IMR-90 (cell line): ENCODE results near the gene PSRC1. TPM values are rescaled to one million over a fixed set of nuclear protein-coding genes. Genes with fewer than 3 reads are reported as not detected.

Source experiments
- ATAC-seq: fragments of 200-7000 bp; cut with Tn5 transposase; 2 replicates; pipeline ENCODE4 v1.9.1; 2020; ENCODE audit warnings: low read depth, mild to moderate bottlenecking, moderate library complexity
- BruUV-seq: library from RNA; stranded (reverse); fragments of 400-500 nt; replicated peaks from 2 replicates; lab custom pipeline; 2021; lab: Mats Ljungman, UMichigan
- CTCF ChIA-PET: fragments of 300-600 bp; formaldehyde crosslinking; extraction: SDS; loops from one replicate; lab custom pipeline; 2021; ENCODE audit warnings: antibody characterized with exemption; lab: Yijun Ruan, JAX
- POLR2A ChIA-PET: fragments of 300-600 bp; sonication (Branson Sonifier 250); formaldehyde crosslinking; loops from one replicate; lab custom pipeline; 2022; ENCODE audit warnings: antibody characterized with exemption; ENCODE audit not compliant: unreplicated experiment; lab: Charles Lee
- DNase-seq: peaks from one replicate; pipeline ENCODE4 v3.0.0; 2013
- H2AFZ ChIP-seq: replicated peaks from 2 replicates; pipeline ENCODE3; 2013; ENCODE audit warnings: low read length, mild to moderate bottlenecking; ENCODE audit not compliant: poor library complexity
- H2AK5ac ChIP-seq: 2 replicates; pipeline ENCODE4 v1.6.1; 2013; ENCODE audit warnings: low read depth, low read length, inconsistent platforms
- H2AK9ac ChIP-seq: replicated peaks from 2 replicates; pipeline ENCODE3; 2013; ENCODE audit warnings: mild to moderate bottlenecking, low read depth, low read length, moderate library complexity; ENCODE audit not compliant: poor library complexity
- H2BK120ac ChIP-seq: 2 replicates; pipeline ENCODE4 v1.6.1; 2013; ENCODE audit warnings: low read depth, low read length, inconsistent platforms
- H2BK15ac ChIP-seq: 3 replicates; pipeline ENCODE4 v1.6.1; 2013; ENCODE audit warnings: low read depth, low read length, inconsistent platforms
- H2BK20ac ChIP-seq: 2 replicates; pipeline ENCODE4 v1.6.1; 2013; ENCODE audit warnings: low read depth, mild to moderate bottlenecking, inconsistent platforms, low read length, moderate library complexity
- H2BK5ac ChIP-seq: 2 replicates; pipeline ENCODE4 v1.6.1; 2013; ENCODE audit warnings: mild to moderate bottlenecking, low read depth, low read length, inconsistent platforms; ENCODE audit not compliant: poor library complexity, severe bottlenecking
- H3K14ac ChIP-seq: replicated peaks from 2 replicates; pipeline ENCODE4 v1.6.1; 2013; ENCODE audit warnings: low read depth, low read length, inconsistent platforms
- H3K18ac ChIP-seq: 2 replicates; pipeline ENCODE4 v1.6.1; 2013; ENCODE audit warnings: low read depth, low read length, control low read depth
- H3K23ac ChIP-seq: 2 replicates; pipeline ENCODE4 v1.6.1; 2013; ENCODE audit warnings: low read depth, low read length, inconsistent platforms
- H3K27ac ChIP-seq: 2 replicates; pipeline ENCODE4 v1.5.1; 2013; ENCODE audit warnings: mild to moderate bottlenecking, control low read depth, low read length; ENCODE audit not compliant: insufficient read depth
- H3K27me3 ChIP-seq: 2 replicates; pipeline ENCODE4 v1.6.1; 2013; ENCODE audit warnings: low read length; ENCODE audit not compliant: control insufficient read depth, insufficient read depth
- H3K36me3 ChIP-seq: 2 replicates; pipeline ENCODE4 v1.6.1; 2013; ENCODE audit warnings: low read length, mixed read lengths; ENCODE audit not compliant: control insufficient read depth, insufficient read depth
- H3K4ac ChIP-seq: 2 replicates; pipeline ENCODE4 v1.6.1; 2013; ENCODE audit warnings: low read depth, low read length, inconsistent platforms
- H3K4me1 ChIP-seq: 2 replicates; pipeline ENCODE4 v1.6.1; 2013; ENCODE audit warnings: low read length, mixed read lengths; ENCODE audit not compliant: control insufficient read depth, insufficient read depth
- H3K4me2 ChIP-seq: 2 replicates; pipeline ENCODE4 v1.6.1; 2013; ENCODE audit warnings: low read depth, mild to moderate bottlenecking, control low read depth, low read length, moderate library complexity
- H3K4me3 ChIP-seq: 2 replicates; pipeline ENCODE4 v1.5.1; 2013; ENCODE audit warnings: low read depth, mild to moderate bottlenecking, control low read depth, low read length, moderate library complexity; ENCODE audit not compliant: insufficient read depth
- H3K56ac ChIP-seq: 2 replicates; pipeline ENCODE4 v1.6.1; 2013; ENCODE audit warnings: low read length, inconsistent platforms; ENCODE audit not compliant: insufficient read depth; ENCODE audit errors: extremely low read depth
- H3K79me1 ChIP-seq, 2 experiments: 2 replicates each; pipeline ENCODE4 v1.6.1; 2013; ENCODE audit warnings: low read length in 2 of 2, inconsistent platforms in 1 of 2, low read depth in 1 of 2
- H3K9ac ChIP-seq: 2 replicates; pipeline ENCODE4 v1.6.1; 2013; ENCODE audit warnings: low read depth, low read length, control low read depth
- H3K9me1 ChIP-seq: 2 replicates; pipeline ENCODE4 v1.6.1; 2013; ENCODE audit warnings: low read length, inconsistent platforms; ENCODE audit not compliant: insufficient read depth
- H3K9me3 ChIP-seq: 2 replicates; pipeline ENCODE4 v1.6.1; 2013; ENCODE audit warnings: low read length; ENCODE audit not compliant: control insufficient read depth, insufficient read depth
- H4K20me1 ChIP-seq: 2 replicates; pipeline ENCODE4 v1.6.1; 2013; ENCODE audit warnings: low read length, inconsistent platforms; ENCODE audit not compliant: insufficient read depth
- H4K5ac ChIP-seq: 2 replicates; pipeline ENCODE4 v1.6.1; 2013; ENCODE audit warnings: mild to moderate bottlenecking, low read depth, low read length, control low read depth
- H4K8ac ChIP-seq, 2 experiments: 2 replicates each; pipeline ENCODE4 v1.6.1; 2013; ENCODE audit warnings: low read depth in 2 of 2, low read length in 2 of 2, control low read depth in 1 of 2, inconsistent platforms in 1 of 2
- H4K91ac ChIP-seq: 2 replicates; pipeline ENCODE4 v1.6.1; 2013; ENCODE audit warnings: low read depth, low read length, inconsistent platforms; ENCODE audit not compliant: insufficient read depth
- BHLHE40 ChIP-seq: fragments of 150-350 bp; IDR thresholded peaks from 2 replicates; pipeline ENCODE4 v1.6.1; 2016; ENCODE audit warnings: mild to moderate bottlenecking, low read depth, low read length
- CEBPB ChIP-seq: IDR thresholded peaks from 2 replicates; pipeline ENCODE4 v1.6.1; 2012; ENCODE audit warnings: low read depth, low read length, improper control_type of control experiment
- CTCF ChIP-seq: conservative IDR thresholded peaks from 2 replicates; pipeline ENCODE4 v1.5.1; 2012; ENCODE audit warnings: mild to moderate bottlenecking, low read depth, low read length, improper control_type of control experiment
- ELK1 ChIP-seq: fragments of 150-350 bp; IDR thresholded peaks from 2 replicates; pipeline ENCODE4 v1.6.1; 2016; ENCODE audit warnings: low read depth, mild to moderate bottlenecking, low read length, moderate library complexity, borderline replicate concordance
- FOS ChIP-seq: fragments of 150-350 bp; IDR thresholded peaks from 2 replicates; pipeline ENCODE4 v1.6.1; 2016; ENCODE audit warnings: low read depth, low read length
- MAFK ChIP-seq: IDR thresholded peaks from 2 replicates; pipeline ENCODE4 v1.6.1; 2012; ENCODE audit warnings: low read depth, low read length, improper control_type of control experiment
- MAZ ChIP-seq: IDR thresholded peaks from 2 replicates; pipeline ENCODE4 v1.6.1; 2012; ENCODE audit warnings: low read depth, mild to moderate bottlenecking, low read length, improper control_type of control experiment, moderate library complexity, borderline replicate concordance
- MXI1 ChIP-seq: IDR thresholded peaks from 2 replicates; pipeline ENCODE4 v1.6.1; 2012; ENCODE audit warnings: low read depth, mild to moderate bottlenecking, low read length, moderate library complexity, borderline replicate concordance
- NFE2L2 ChIP-seq: fragments of 150-350 bp; IDR thresholded peaks from 2 replicates; pipeline ENCODE4 v1.6.1; 2016; ENCODE audit warnings: low read depth, mild to moderate bottlenecking, low read length
- POLR2A ChIP-seq: IDR thresholded peaks from 2 replicates; pipeline ENCODE4 v1.6.1; 2012; ENCODE audit warnings: mild to moderate bottlenecking, low read depth, low read length
- RCOR1 ChIP-seq: IDR thresholded peaks from 2 replicates; pipeline ENCODE4 v1.6.1; 2012; ENCODE audit warnings: mild to moderate bottlenecking, low read length, improper control_type of control experiment; ENCODE audit not compliant: insufficient replicate concordance
- RFX5 ChIP-seq: IDR thresholded peaks from 2 replicates; pipeline ENCODE4 v1.8.0; 2012; ENCODE audit warnings: low read depth, mild to moderate bottlenecking, low read length, moderate library complexity
- SMC3 ChIP-seq: fragments of 150-350 bp; IDR thresholded peaks from 2 replicates; pipeline ENCODE4 v1.6.1; 2016; ENCODE audit warnings: low read depth, mild to moderate bottlenecking, antibody characterized with exemption, low read length, moderate library complexity
- USF2 ChIP-seq: fragments of 150-350 bp; IDR thresholded peaks from 2 replicates; pipeline ENCODE4 v1.6.1; 2017; ENCODE audit warnings: mild to moderate bottlenecking, antibody characterized with exemption, low read length, low read depth
- WGBS, 2 experiments: methylation state at CpG; one replicate each; pipeline versions ENCODE4 v1.1.5 to v1.1.7; 2013; ENCODE audit warnings: missing lambda C conversion rate in 2 of 2; ENCODE audit not compliant: insufficient read length in 1 of 2; ENCODE audit errors: extremely low coverage in 2 of 2; 5-methylcytosine and 5-hydroxymethylcytosine counted together
- dilution Hi-C: fragments of 300-500 bp; cut with HindIII; formaldehyde crosslinking; loops from one replicate; pipeline ENCODE4 v1.14.3; 2018; ENCODE audit warnings: low sequenced_read_pairs; ENCODE audit not compliant: unreplicated experiment
- in situ Hi-C: fragments of 300-500 bp; cut with MboI; formaldehyde crosslinking; loops from 3 replicates; pipeline ENCODE4 v1.14.3; 2019; ENCODE audit warnings: low sequenced_read_pairs, inconsistent platforms, mixed read lengths
- intact Hi-C: fragments of 100-400 bp; cut with micrococcal nuclease; formaldehyde crosslinking; loops from 2 replicates; pipeline ENCODE4 v1.10.0; 2022
- polyA plus RNA-seq, 3 experiments: library from polyadenylated mRNA; depleted of rRNA; stranded (reverse); fragments of >200 nt; gene quantifications; 2 replicates each; pipeline ENCODE4 v1.2.3, GENCODE V29; 2012; ENCODE audit warnings: low replicate concordance in 1 of 3
- total RNA-seq: library from RNA; depleted of rRNA; stranded (reverse); fragments of >200 nt; gene quantifications from 2 replicates; pipeline ENCODE4 v1.2.3, GENCODE V29; 2012

The PSRC1 gene
- total and polyA plus RNA-seq, 2 of the 4 experiments (the other 2 are of a cell fraction), result 34.6 to 40.3 TPM

GRCh38 chr1:109295712-109296415 lies 12.9 kb upstream of the PSRC1 start:
- Histone ChIP-seq H4K91ac (peak overlapping the region; percentile 49), H4K5ac (no peak overlapping the region), H3K18ac (no peak overlapping the region), H2AK5ac (peak overlapping the region; percentile 45), H3K14ac (0 out of 2 replicates have a peak overlapping the region, but pooled peaks have one; percentile 22), H2AK9ac (no peak overlapping the region), H3K9ac (no peak overlapping the region), H3K27ac (no peak overlapping the region), H3K79me1 (peaks cover 0 to 11% of the 10 kb centered on the region in 2 experiments; a peak in 1 of 4 replicates), H3K27me3 (no peaks in the 10 kb centered on the region), H3K9me1 (peaks cover 43% of the 10 kb centered on the region), H3K4me3 (no peak overlapping the region), H2BK15ac (peak overlapping the region; percentile 38; the same call in 1 of the 3 replicates), H2BK20ac (peak overlapping the region; percentile 67; the same call in 1 of the 2 replicates), H4K8ac (no peak overlapping the region), H3K9me3 (no peaks in the 10 kb centered on the region), H2BK120ac (peak overlapping the region; percentile 26), H2AFZ (no peak overlapping the region), H3K23ac (no peak overlapping the region), H3K4ac (peak overlapping the region; percentile 28; the same call in 1 of the 2 replicates), H3K4me2 (no peak overlapping the region), H4K20me1 (peaks cover 4% of the 10 kb centered on the region; the same call in 1 of the 2 replicates), H2BK5ac (no peak overlapping the region), H3K36me3 (no peaks in the 10 kb centered on the region), H3K4me1 (peaks cover 26% of the 10 kb centered on the region), H3K56ac (no peak overlapping the region)
- intact Hi-C loops, result loop anchor here (5.0 kb wide), 1 partner anchor 101 kb away; the partner anchor contains the start of gene SORT1
- POLR2A ChIA-PET, result interaction anchor here (1.0 kb wide), 1 partner anchor 13 kb away, joined by 3 read pairs; the partner anchor contains the start of gene PSRC1
- in situ Hi-C loops, result no loop called here
- BruUV-seq, result no TSS peak
- DNase-seq, result no peak
- CTCF ChIA-PET, result no interaction called here
- ATAC-seq, result no peak
- 42% methylated on average over 2 of the region's 12 CpGs; no CpG with 5 or more reads in 1 of the 2 experiments for WGBS, 2 experiments
- dilution Hi-C loops, result no loop called here
- TF ChIP-seq RFX5 (no peak), MAFK (no peak), FOS (no peak), ELK1 (no peak), NFE2L2 (no peak), MXI1 (no peak), BHLHE40 (no peak), MAZ (no peak), CEBPB (no peak), RCOR1 (no peak), USF2 (no peak), SMC3 (no peak), CTCF (no peak), POLR2A (no peak)
